Heart left ventricle (tissue), 16 donors: ENCODE results near the gene TDRD6. TPM values are rescaled to one million over a fixed set of nuclear protein-coding genes. Genes with fewer than 3 reads are reported as not detected.

Source experiments
- ATAC-seq, 4 donors: fragments of 200-7000 bp; cut with Tn5 transposase; one replicate each; pipeline ENCODE4 v1.9.1; 2020 to 2022; ENCODE audit warnings: moderate library complexity in 4 of 4, mild to moderate bottlenecking in 3 of 4, moderate number of reproducible peaks in 1 of 4
- DNase-seq, 5 donors: peaks; one replicate each; pipeline ENCODE4 v3.0.0-alpha.2; 2020
- H3K27ac ChIP-seq, 12 donors: fragments of 200-600 bp; sonication (generic) in 4 of 12; one replicate each; pipeline versions ENCODE4 v1.5.0 to v1.8.0; 2016 to 2022; ENCODE audit warnings: mild to moderate bottlenecking in 2 of 12
- H3K27me3 ChIP-seq, 9 donors: fragments of 200-600 bp; sonication (generic) in 2 of 9; one replicate each; pipeline versions ENCODE4 v1.5.1 to v1.8.0; 2016 to 2022; ENCODE audit warnings: mild to moderate bottlenecking in 3 of 9
- H3K36me3 ChIP-seq, 9 donors: fragments of 200-600 bp; sonication (generic) in 2 of 9; one replicate each; pipeline versions ENCODE4 v1.5.0 to v1.8.0; 2018 to 2022; ENCODE audit warnings: mild to moderate bottlenecking in 2 of 9
- H3K4me1 ChIP-seq, 12 donors: fragments of 200-600 bp; sonication (generic) in 4 of 12; one replicate each; pipeline versions ENCODE4 v1.5.0 to v1.8.0; 2016 to 2022; ENCODE audit warnings: mild to moderate bottlenecking in 3 of 12
- H3K4me3 ChIP-seq, 12 donors: fragments of 200-600 bp; sonication (generic) in 4 of 12; one replicate each; pipeline versions ENCODE4 v1.5.0 to v1.8.0; 2017 to 2022; ENCODE audit warnings: mild to moderate bottlenecking in 9 of 12, moderate library complexity in 4 of 12
- H3K9me3 ChIP-seq, 12 donors: fragments of 200-600 bp; sonication (generic) in 4 of 12; one replicate each; pipeline versions ENCODE4 v1.5.0 to v1.8.0; 2016 to 2022; ENCODE audit warnings: mild to moderate bottlenecking in 1 of 12
- CTCF ChIP-seq, 12 donors: fragments of 200-600 bp; sonication (generic) in 4 of 12; IDR thresholded peaks; one replicate each; pipeline versions ENCODE4 v1.5.0 to v1.8.0; 2018 to 2022; ENCODE audit warnings: antibody characterized with exemption in 12 of 12, mild to moderate bottlenecking in 5 of 12
- POLR2A ChIP-seq, 2 donors: fragments of 450-650 bp; IDR thresholded peaks; one replicate each; pipeline ENCODE4 v1.6.1; 2017; ENCODE audit warnings: antibody characterized with exemption in 2 of 2, mild to moderate bottlenecking in 2 of 2, moderate library complexity in 2 of 2
- WGBS, 4 donors: extraction: QIAGEN DNeasy Blood & Tissue Kit in 2 of 4; methylation state at CpG; one replicate each; pipeline versions ENCODE4 v1.1.5 to v1.1.7; 2013 to 2018; 5-methylcytosine and 5-hydroxymethylcytosine counted together
- intact Hi-C, 10 donors: fragments of 100-400 bp; cut with DNase I; formaldehyde crosslinking; loops; one replicate each; pipeline versions ENCODE4 v1.11.1 to v1.14.2; 2022
- long read RNA-seq, 3 donors: library from polyadenylated mRNA; unstranded; transcript quantifications; one replicate each; pipeline ENCODE4 v2.0.0, GENCODE V29; 2020 to 2021
- polyA plus RNA-seq, 2 donors: library from polyadenylated mRNA; stranded (reverse); fragments of 200-250 nt; gene quantifications; one replicate each; pipeline ENCODE4 v1.2.3, GENCODE V29; 2013
- total RNA-seq, 9 donors: library from RNA; depleted of rRNA in 2 of 9; stranded (reverse); fragments of >200 nt in 2 of 9; fragmentation: NEBNext Ultra II Directional in 3 of 9; extraction: Animal tissue kit (Norgen Biotek cat#: 25700) in 3 of 9; gene quantifications; one replicate each; pipeline versions ENCODE4 v1.1.0 to v1.2.4, GENCODE V29; 2016 to 2023
- donor health status: ischemic (EF 13 %, LVEDD 7.1; RV severe dilation, severe dysfunction).
- donor health status: healthy with polysubstance abuse.
- donor health status: DM: no; HTN: yes; CAD: no.
- donor health status: DM: no; HTN: no; CAD: no.
- donor health status: ischemic (EF 25% LVEDD 6.9; RV normal size, moderate dysfunction).
- donor health status: ischemic (EF 25% LVEDD 5.7; RV mildly dilated, moderate dysfunction).
- donor health status: healthy.
- donor health status: DM: yes; HTN: yes; CAD: no.
- donor health status: ischemic (EF 35%, LVEDD 5.7; RV mildly dilated, moderate dysfunction).
- donor health status: nonischemic (EF 11% LVEDD 7.7; RV severe dilation, severe dysfunction).
- donor health status: DM: yes; HTN: yes; CAD: no.
- donor health status: PGD.
- donor health status: ischemic (EF 29% LVEDD 5.4; RV normal size, mild dysfunction).
- donor health status: nonischemic (EF 23%, LVEDD 6.1; RV moderate dilation, normal function).

TDRD6 gene
- 1 to 10 TPM in 2 of 9 donors, under 1 TPM in 7; 0.12 to 1.5 (median 0.58) TPM for total RNA-seq
- under 1 TPM; 0.08 to 0.42 TPM for polyA plus RNA-seq
- long read RNA-seq, donor 1: 0 reads
- long read RNA-seq, donor 2: 0 reads
- long read RNA-seq, donor 3: 0 reads

GRCh38 chr6:46687619-46688097 is at the start of gene TDRD6:
Gene TDRD6 (plus strand): TSS chr6:46687885. CDS start chr6:46688129, 244 bp downstream.
- no peaks in the 10 kb centered on the region for H3K4me1 ChIP-seq
- intact Hi-C loops: no loop called here
- ATAC-seq (no peak), DNase-seq (peak in 1 of 5 donors; percentile 59)
- H3K36me3 ChIP-seq: no peaks in the 10 kb centered on the region
- 86 to 94% (median 92%) methylated on average over 22 to 41 of the region's 41 CpGs for WGBS, 4 donors
- TF ChIP-seq CTCF (IDR thresholded peaks at IDR 0.05): no peak
- TF ChIP-seq POLR2A (IDR thresholded peaks at IDR 0.05): no peak
- H3K27me3 ChIP-seq: no peaks in the 10 kb centered on the region
- H3K27ac ChIP-seq: no peak within 1 kb of the TSS
- no peak within 1 kb of the TSS for H3K4me3 ChIP-seq
- H3K9me3 ChIP-seq: no peaks in the 10 kb centered on the region

GRCh38 chr6:46637933-46638332 is 49.8 kb upstream of the TDRD6 start:
- ATAC-seq (no peak), DNase-seq (no peak)
- Histone ChIP-seq H3K4me1 (no peaks in the 10 kb centered on the region), H3K36me3 (peaks cover 0 to 3% (median 0%) of the 10 kb centered on the region in 9 donors), H3K27ac (no peak overlapping the region), H3K9me3 (no peaks in the 10 kb centered on the region), H3K4me3 (no peak overlapping the region), H3K27me3 (no peaks in the 10 kb centered on the region)
- TF ChIP-seq POLR2A (IDR thresholded peaks at IDR 0.05) (no peak), CTCF (IDR thresholded peaks at IDR 0.05) (no peak)
- 86 to 96% (median 93%) methylated on average over 1 of the region's 1 CpG for WGBS, 4 donors
- intact Hi-C loops: no loop called here

GRCh38 chr6:46638650-46639049 is 49.0 kb upstream of the TDRD6 start:
- no peak for ATAC-seq

More at GRCh38 chr6:46638650-46639049, 49.0 kb upstream of the TDRD6 start:
- TF ChIP-seq CTCF (IDR thresholded peaks at IDR 0.05) (no peak), POLR2A (IDR thresholded peaks at IDR 0.05) (no peak)
- Histone ChIP-seq H3K4me1 (no peaks in the 10 kb centered on the region), H3K27me3 (no peaks in the 10 kb centered on the region), H3K27ac (no peak overlapping the region), H3K4me3 (no peak overlapping the region), H3K36me3 (peaks cover 0 to 3% (median 0%) of the 10 kb centered on the region in 9 donors), H3K9me3 (no peaks in the 10 kb centered on the region)
- intact Hi-C loops: no loop called here
- DNase-seq: no peak
- WGBS, 4 donors: 79 to 92% (median 88%) methylated on average over 2 of the region's 2 CpGs
